ENCODE data around the gene KAT6B.
A peak's percentile ranks its signal among the peaks of the same experiment; 100 is the strongest.

Gene KAT6B

DNA sequence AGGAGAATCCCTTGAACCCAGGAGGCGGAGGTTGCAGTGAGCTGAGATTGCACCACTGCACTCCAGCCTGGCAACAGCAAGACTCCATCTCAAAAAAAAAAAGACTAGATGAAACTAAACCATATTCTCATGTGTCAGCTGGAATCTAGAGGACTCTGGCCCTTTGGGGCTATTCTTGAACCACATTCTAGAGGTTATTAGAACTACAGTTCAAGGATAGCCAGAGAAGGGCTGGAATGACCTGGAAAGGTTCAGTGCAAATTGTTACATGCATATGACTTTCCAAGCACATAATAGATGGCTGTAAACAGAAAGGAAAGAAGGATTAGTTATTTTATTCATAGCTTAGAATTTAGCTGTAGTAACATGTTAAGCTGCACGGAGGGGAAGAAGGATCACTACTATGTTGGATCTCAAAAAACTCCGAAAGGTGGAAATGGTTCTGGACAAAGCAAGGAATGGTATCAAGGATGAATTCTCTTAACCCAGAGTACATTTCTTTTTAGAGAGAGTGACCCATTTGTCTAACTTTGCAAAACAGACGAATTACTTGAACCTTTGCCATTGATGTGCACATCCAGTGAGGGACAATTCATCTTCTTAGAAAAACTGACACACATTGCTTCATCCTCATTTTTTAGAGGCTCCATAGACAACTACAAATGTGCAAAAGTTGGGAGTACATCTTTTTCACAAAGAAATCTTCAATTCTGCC, 161.1 kb downstream of the KAT6B start:
- in situ Hi-C loops (cut with HindIII; ENCODE audit: low pct_ligation_motif_present, low pct_unique_long_range_greater_than_20kb, low sequenced_read_pairs), result no loop called here
- no peak for DNase-seq

DNA sequence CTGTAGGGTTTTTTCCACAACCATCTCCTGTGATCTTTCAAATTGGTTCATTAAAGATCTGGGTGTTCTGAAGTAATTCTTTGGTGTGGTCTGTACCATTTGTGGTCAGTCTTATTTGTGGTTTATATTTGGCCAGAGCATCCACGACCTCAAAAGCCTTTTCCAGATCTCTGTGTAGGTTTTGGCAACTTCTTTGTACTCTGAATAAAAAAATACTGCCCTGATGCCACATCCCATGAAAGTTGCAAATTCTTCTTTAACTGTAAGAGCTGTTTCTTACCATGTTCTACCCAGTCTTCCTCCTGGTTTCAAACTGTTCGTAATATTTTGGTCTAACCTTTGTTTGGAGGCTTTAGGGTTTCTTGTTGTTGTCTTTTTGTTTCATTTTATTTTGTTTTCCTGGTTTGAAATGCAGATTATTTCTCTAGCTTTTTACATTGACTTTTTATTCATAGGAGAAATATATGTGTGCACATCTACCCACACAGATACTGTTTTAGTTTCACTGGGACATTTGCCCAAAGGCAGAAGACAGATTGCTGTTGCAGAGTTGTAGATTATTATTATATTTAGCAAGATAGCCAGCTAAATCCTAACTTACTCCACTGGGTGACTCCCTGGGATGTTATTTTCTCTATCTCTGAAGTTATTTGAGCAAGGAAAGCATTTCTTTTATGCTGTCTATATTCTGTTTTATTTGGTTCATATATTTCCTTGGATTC, 161.8 kb downstream of the KAT6B start:
- no peak for DNase-seq
- in situ Hi-C loops (cut with HindIII; ENCODE audit: low pct_ligation_motif_present, low pct_unique_long_range_greater_than_20kb, low sequenced_read_pairs), result no loop called here

DNA sequence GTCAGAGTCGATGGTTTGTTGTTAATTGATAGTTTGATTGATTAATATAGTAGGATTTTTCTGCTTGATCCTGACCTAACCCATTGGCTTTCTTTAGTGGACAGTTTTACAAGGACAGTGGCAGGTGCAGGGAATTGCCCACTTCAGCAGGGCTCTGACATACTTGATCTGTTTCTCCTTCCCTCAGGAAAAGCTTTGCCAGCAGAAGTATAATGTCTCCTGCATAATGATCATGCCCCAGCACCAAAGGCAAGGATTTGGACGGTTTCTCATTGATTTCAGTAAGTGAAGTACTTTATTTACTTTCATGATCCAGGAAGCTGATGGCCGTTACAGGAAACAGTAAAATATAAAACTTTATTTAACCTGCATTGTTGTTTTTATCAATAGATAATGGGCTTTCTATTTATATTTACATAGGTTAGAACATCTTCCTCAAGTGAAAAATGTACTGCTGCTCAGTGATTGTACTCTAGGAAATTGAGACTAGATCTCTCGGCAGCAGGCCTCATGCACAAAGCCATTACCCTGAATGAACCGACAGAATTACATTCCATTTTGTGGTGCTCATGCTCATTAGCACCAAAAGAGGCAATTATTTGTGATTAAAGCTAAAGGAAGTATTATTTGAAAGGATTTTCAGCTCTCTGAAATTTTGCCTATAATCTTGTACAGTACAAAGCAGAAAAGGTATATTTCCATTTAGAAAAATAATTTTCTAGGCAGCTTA, 162.6 kb downstream of the KAT6B start:
- in situ Hi-C loops (cut with HindIII; ENCODE audit: low pct_ligation_motif_present, low pct_unique_long_range_greater_than_20kb, low sequenced_read_pairs), result no loop called here

DNA sequence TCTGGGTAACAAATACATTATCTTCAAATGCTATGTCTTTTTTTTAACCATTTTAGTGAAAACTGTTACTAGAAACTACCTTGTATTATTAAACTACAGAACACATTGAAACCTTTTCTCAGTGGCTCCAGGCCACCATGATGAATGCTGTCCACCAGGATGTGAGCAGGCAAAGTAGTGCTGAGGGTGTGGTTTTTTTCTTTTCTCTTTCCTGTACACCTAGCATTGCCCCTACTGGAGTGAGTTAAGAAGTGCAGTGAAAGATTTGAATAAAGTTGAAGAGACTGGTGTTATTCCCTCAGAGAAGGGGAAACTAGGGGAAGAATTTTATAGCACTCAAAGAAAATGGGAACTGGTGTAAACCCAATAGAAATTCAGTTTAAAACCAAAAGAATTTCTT, 165.0 kb downstream of the KAT6B start:
- in situ Hi-C loops (cut with HindIII; ENCODE audit: low pct_ligation_motif_present, low pct_unique_long_range_greater_than_20kb, low sequenced_read_pairs), result no loop called here
- peak; percentile 80 for DNase-seq

More for the DNA sequence above, 162.6 kb downstream of the KAT6B start:
- DNase-seq, result no peak

DNA sequence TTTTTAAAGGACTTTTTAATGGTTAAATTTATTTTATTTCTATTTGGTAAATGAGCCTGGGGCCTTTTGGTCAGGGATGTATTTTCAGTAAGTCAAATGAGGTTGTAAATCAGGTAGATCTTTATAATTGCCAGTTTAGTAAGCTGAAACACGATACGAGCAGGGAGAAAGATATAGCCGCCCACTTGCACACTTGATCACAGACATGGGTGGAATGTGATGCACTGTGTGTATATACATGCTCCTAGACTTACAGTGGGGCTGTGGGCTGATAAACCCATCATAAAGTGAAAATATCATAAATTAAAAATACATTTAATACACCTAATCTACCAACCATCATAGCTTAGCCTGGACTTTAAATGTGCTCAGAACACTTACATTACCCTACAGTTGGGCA, 165.7 kb downstream of the KAT6B start:
- DNase-seq, result no peak
- in situ Hi-C loops (cut with HindIII; ENCODE audit: low pct_ligation_motif_present, low pct_unique_long_range_greater_than_20kb, low sequenced_read_pairs), result no loop called here

DNA sequence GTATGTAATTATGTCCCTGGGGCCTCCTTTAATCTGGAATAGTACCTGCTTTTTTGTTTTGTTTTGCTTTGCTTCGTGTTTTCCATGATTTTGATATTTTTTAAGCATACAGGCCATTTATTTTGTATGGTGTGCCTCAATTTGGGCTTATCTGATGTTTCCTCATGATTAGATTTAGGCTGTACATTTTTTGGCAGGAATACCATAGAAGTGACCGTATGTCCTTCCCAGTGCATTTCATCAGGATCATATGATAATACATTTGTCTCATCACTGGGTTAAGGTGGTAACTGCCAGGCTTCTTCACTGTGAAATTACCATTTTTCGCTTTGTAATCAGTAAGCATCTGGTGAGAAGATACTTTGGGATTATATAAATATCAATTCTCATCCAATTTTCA, 167.2 kb downstream of the KAT6B start:
- DNase-seq, result no peak
- in situ Hi-C loops (cut with HindIII; ENCODE audit: low pct_ligation_motif_present, low pct_unique_long_range_greater_than_20kb, low sequenced_read_pairs), result no loop called here

DNA sequence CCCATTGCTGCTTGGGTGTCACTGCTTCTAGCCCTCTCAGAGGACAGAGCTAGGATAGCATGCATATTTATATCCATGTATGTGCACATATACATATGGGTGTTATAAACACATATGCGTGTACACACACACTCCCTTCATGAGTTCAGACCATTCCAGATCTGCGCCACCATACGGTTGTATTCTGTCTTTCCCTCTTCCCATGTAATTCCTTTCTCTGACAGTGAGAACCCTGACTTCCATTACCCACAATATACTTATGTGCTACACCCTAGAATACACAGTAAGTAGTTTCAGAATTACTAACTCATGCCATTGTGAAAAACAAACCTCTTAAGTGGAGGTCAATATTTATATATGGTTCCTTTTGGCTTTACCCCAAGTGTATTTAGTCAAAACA, 168.5 kb downstream of the KAT6B start:
- DNase-seq, result no peak
- in situ Hi-C loops (cut with HindIII; ENCODE audit: low pct_ligation_motif_present, low pct_unique_long_range_greater_than_20kb, low sequenced_read_pairs), result no loop called here

DNA sequence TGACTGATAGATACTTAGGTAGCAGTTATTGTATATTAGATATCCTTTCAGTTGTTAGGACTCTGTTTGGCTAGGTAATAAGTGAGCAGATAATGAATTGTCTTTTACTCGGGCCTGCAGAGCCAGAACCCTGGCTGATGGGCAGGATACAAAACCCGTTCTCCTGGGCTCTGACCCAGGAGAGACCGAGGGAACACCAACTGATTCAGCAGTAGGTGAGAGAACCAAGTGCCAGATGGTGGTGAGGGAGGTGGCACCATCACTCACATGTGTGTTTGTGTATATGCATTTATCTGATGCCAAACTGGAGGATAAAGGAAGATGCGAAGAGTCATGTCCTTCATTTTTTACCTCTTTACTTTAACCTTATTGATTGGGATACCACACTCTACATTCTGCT, 169.4 kb downstream of the KAT6B start:
- DNase-seq, result no peak
- in situ Hi-C loops (cut with HindIII; ENCODE audit: low pct_ligation_motif_present, low pct_unique_long_range_greater_than_20kb, low sequenced_read_pairs), result no loop called here

DNA sequence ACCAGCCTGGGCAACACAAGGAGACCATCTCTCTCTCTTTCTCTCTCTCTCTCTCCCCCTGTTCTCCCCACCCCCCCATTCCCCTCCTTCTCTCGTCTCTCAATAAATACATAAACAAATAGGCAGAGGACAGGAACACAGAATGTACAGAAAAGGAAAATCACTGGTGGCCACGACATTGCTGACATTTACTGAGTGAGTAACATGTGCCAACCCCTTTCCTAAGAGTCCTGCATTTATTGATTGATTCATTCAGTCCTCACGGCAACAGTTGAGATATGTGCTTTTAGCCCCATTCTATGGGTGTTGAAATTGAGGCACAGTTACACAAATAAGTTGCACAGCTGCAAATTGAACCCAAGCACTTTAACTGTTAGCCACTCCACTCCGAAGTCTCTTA, 170.8 kb downstream of the KAT6B start:
- no peak for DNase-seq
- in situ Hi-C loops (cut with HindIII; ENCODE audit: low pct_ligation_motif_present, low pct_unique_long_range_greater_than_20kb, low sequenced_read_pairs), result no loop called here

DNA sequence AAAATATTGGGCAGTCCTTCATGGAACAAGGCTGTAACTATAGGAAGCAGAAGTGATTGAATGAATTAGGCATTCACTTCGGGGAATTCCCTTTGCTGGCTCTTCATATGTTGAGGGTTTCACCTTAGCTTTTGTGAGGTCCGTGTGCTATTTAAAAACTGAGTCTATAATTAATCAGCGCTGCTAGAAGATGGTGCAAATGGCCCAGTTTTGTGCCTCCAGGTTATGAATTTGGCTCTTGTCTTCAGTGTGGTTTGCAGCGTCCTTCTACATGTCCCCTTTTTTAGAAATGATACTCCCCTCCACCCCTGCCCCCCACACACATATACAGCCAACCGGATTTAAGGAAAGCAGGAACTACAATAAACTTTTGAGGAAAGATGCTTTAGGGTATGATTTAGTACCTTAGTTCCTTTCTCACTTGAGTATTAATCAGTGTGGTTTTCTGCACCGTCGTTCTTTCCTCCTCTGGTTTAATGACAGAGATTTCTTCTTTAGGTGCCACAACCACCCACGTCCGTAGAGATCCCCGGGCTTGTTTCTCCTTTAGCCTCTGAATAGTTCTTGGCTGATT, 174.4 kb downstream of the KAT6B start:
- no peak for DNase-seq
- in situ Hi-C loops (cut with HindIII; ENCODE audit: low pct_ligation_motif_present, low pct_unique_long_range_greater_than_20kb, low sequenced_read_pairs), result loop anchor here (25.0 kb wide), 1 partner anchor 739 kb away; no protein-coding TSS in a partner anchor

DNA sequence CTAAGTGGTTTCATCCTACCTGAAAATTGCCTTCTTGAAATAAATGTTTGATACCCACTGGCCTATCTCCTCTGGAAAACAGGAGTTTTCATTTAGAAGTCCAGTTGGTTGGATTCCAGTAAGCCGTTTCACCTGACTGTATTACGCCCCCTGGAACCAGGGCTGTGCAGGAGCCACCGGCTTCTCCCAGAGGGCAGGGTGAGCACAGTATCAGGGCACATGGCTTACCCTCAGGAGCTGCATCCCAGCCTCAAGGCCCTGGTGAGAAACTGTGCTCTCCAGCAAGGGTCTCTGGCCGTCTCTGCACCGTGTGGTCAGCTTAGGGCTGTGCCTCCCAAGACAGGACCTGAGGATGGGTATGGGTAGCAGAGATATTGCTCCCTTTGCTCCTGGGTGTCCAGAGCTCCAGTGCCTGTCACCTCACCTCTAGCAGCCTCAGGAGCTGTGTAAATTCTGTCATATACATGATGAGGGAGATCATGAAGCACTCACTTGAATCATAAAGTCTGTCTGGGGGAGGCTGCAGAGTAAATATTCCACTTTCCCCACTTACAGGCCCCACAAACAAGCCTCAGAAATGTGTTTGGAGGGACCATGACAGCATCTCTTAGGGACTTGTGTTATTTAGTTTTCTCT, 175.4 kb downstream of the KAT6B start:
- in situ Hi-C loops (cut with HindIII; ENCODE audit: low pct_ligation_motif_present, low pct_unique_long_range_greater_than_20kb, low sequenced_read_pairs), result loop anchor here (25.0 kb wide), 1 partner anchor 740 kb away; no protein-coding TSS in a partner anchor
- DNase-seq, result no peak

DNA sequence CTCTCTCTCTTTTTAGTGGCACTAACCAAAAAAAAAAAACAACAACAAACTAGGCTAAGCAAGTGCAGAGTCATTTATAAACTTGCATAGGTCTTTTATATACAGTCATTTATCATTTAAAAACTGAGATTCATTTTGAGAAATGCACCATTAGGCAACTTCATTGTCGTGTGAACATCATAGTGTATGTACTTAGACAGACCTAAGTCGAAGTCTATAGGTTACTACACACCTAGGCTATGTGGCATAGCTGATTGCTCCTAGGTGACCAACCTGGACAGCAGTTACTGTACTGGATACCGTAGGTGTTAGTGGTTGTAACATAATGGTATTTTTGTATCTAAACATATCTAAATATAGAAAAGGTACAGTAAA, 175.9 kb downstream of the KAT6B start:
- DNase-seq, result no peak
- in situ Hi-C loops (cut with HindIII; ENCODE audit: low pct_ligation_motif_present, low pct_unique_long_range_greater_than_20kb, low sequenced_read_pairs), result loop anchor here (25.0 kb wide), 1 partner anchor 740 kb away; no protein-coding TSS in a partner anchor

DNA sequence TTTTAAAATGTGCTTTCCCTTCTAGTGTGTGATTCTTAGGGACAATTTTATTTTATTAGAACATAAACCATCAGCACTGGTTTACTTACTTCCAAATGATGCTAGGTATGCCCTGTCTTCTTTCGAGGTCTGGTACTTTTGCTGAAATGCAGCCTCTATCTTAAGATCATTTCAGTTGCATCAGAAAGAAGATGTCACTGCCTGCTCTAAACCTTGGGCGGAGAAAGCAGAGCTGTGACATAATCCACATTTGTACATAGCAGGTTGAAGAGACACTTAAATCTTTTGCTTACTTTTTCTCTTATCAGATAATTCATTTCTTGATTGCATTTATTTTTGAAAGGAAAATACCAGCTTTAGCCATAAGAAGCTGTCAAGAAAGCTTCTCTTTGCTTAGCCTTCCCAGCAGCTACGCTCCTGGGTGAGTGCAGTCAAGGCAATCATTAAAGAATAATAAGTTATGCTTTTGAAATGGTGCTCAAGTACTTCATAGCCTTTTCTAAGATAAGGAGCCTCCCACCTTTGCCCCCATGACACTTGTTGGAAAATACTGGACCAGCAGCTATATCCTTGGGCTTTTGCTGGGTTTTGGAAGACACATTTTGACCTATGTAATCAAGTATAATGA, 176.7 kb downstream of the KAT6B start:
- in situ Hi-C loops (cut with HindIII; ENCODE audit: low pct_ligation_motif_present, low pct_unique_long_range_greater_than_20kb, low sequenced_read_pairs), result loop anchor here (25.0 kb wide), 1 partner anchor 741 kb away; no protein-coding TSS in a partner anchor
- DNase-seq, result no peak

DNA sequence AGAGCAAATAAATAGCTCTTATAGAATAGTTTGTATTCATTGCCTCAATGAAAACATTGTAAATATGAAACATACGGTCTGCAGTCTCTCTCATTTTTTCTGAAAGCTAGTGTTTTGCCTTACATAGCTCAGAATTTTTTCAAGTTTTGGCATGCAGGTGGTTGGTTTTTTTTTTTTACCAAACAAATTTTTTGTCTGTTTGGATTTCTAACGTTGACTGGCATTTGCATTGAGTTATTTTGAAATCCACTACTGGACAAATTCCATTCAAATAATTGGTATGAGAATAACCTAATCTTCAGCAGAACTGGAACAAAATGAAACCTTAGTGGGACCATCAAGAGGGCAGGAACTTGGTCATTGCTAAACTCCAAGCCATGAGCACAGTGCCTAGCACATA, 177.5 kb downstream of the KAT6B start:
- in situ Hi-C loops (cut with HindIII; ENCODE audit: low pct_ligation_motif_present, low pct_unique_long_range_greater_than_20kb, low sequenced_read_pairs), result loop anchor here (25.0 kb wide), 1 partner anchor 742 kb away; no protein-coding TSS in a partner anchor
- no peak for DNase-seq

DNA sequence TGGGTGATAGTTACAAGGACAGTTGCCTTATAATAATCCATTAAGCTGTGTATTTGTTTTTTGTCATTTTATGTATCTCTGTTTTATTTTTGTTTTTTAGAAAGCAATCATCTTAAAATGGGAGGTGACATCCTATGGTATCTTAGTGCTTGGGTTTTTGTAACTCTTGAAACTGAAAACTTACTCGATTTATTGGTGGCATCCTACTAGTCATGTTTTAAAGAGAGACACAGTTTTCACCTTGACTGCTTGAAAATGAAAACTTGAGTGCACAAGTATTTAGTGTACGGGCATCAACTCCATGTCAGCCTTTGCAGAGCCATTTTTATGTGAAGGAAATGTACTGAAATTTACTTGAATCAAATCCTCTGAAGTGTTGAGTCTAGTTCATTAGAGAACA, 181.2 kb downstream of the KAT6B start:
- in situ Hi-C loops (cut with HindIII; ENCODE audit: low pct_ligation_motif_present, low pct_unique_long_range_greater_than_20kb, low sequenced_read_pairs), result loop anchor here (25.0 kb wide), 1 partner anchor 745 kb away; no protein-coding TSS in a partner anchor
- DNase-seq, result no peak

DNA sequence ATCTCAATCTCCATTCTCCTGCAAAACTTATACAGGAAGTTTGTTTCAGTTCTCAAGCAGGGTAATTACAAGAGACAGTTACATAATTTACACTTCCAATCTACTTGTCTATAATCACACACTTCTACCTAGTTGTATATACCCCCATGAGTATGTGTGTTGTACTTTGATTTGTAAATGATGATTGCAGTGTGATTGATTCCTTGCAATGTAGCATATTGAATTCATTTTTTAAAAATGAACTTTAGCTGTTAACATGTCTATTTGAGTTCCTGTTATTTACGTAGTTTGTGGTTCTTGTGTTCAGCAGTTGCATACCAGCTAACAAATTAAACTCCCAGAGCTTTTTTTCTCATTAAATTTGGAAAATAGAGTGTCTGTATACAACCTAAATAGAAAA, 182.6 kb downstream of the KAT6B start:
- in situ Hi-C loops (cut with HindIII; ENCODE audit: low pct_ligation_motif_present, low pct_unique_long_range_greater_than_20kb, low sequenced_read_pairs), result loop anchor here (25.0 kb wide), 1 partner anchor 747 kb away; no protein-coding TSS in a partner anchor
- DNase-seq, result no peak

DNA sequence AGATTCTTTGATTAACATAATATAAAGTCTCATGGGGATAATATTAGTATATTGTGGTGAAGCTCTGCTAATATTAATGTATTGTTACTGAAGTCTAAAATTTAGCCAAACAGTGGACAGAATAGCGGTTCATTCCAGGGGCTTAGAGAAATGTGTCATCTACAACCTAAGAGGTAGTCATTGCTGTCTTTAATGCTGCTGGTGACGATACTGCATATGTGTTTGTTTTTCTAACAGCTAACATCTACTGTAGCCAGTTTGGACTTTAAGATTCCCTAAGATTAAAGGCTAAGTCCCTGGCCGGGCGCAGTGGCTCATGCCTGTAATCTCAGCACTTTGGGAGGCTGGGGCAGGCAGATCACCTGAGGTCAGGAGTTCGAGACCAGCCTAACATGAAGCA, 183.0 kb downstream of the KAT6B start:
- in situ Hi-C loops (cut with HindIII; ENCODE audit: low pct_ligation_motif_present, low pct_unique_long_range_greater_than_20kb, low sequenced_read_pairs), result loop anchor here (25.0 kb wide), 1 partner anchor 747 kb away; no protein-coding TSS in a partner anchor
- DNase-seq, result no peak

DNA sequence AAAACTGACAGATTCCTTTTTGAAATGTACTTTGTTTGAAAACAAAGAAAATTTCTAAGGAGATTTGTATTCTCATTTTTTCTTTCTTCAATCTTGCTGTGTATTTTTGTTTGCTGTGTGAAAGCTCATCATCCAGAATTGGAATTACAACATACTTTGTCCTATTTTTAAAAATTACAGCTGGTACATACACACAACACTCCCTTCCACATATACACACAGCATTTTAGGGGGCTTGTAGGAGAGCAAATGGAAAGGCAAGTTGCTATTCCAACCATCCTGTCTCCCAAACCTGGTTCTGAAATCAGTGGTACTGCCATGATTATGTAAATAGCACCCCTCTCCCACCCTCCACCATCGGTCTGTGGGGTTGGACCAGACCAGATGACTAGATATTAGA, 184.0 kb downstream of the KAT6B start:
- in situ Hi-C loops (cut with HindIII; ENCODE audit: low pct_ligation_motif_present, low pct_unique_long_range_greater_than_20kb, low sequenced_read_pairs), result loop anchor here (25.0 kb wide), 1 partner anchor 748 kb away; no protein-coding TSS in a partner anchor
- no peak for DNase-seq

Data from ACHN (cell line).